Cardiac muscle cell (in vitro differentiated cells and primary cell): Measurements from ENCODE around the gene WSB1. TPM values are rescaled to one million over a fixed set of nuclear protein-coding genes. Genes with fewer than 3 reads are reported as not detected.
A peak's percentile ranks its signal among the peaks of the same experiment; 100 is the strongest.

Source experiments
- DNase-seq, 2 donors: peaks; one replicate each; pipeline versions ENCODE4 v3.0.0 to v3.0.0-alpha.2; 2010 to 2017; ENCODE audit warnings: low read depth in 1 of 2, low spot score in 1 of 2
- H3K27ac ChIP-seq: fragments of 200-600 bp; sonication (generic); 2 replicates; pipeline ENCODE4 v1.5.1; 2016
- H3K27me3 ChIP-seq: fragments of 200-600 bp; sonication (generic); 2 replicates; pipeline ENCODE4 v1.6.0; 2016; ENCODE audit warnings: control low read depth
- H3K36me3 ChIP-seq: fragments of 200-600 bp; sonication (generic); 2 replicates; pipeline ENCODE4 v1.5.1; 2016; ENCODE audit warnings: control low read depth
- H3K4me1 ChIP-seq: fragments of 200-600 bp; sonication (generic); 2 replicates; pipeline ENCODE4 v1.8.1; 2017; ENCODE audit warnings: low read depth, mild to moderate bottlenecking, mixed run types
- H3K4me3 ChIP-seq: fragments of 200-600 bp; sonication (generic); 2 replicates; pipeline ENCODE4 v1.5.1; 2016; ENCODE audit warnings: mild to moderate bottlenecking
- H3K9me3 ChIP-seq: fragments of 200-600 bp; sonication (generic); 2 replicates; pipeline ENCODE4 v1.5.1; 2017; ENCODE audit warnings: low read depth, mild to moderate bottlenecking, control low read depth
- CTCF ChIP-seq: IDR thresholded peaks from 2 replicates; pipeline ENCODE4 v1.5.1; 2012; ENCODE audit warnings: low read depth, mild to moderate bottlenecking, low read length
- polyA plus RNA-seq: library from polyadenylated mRNA; unstranded; fragments of >200 nt; fragmentation: Nextera tagmentation; extraction: Ambion mirVana; gene quantifications from 2 replicates; pipeline ENCODE4 v1.2.1, GENCODE V29; 2016
- total RNA-seq: library from RNA; depleted of rRNA; stranded (reverse); fragments of >200 nt; gene quantifications from 2 replicates; pipeline ENCODE4 v1.2.3, GENCODE V29; 2016

WSB1 gene
- total and polyA plus RNA-seq, 2 experiments from 2014 or later: 308 to 471 TPM

GRCh38 chr17:27296428-27296979, 2.6 kb downstream of the WSB1 start:
- Histone ChIP-seq H3K4me3 (peak overlapping the region; percentile 49), H3K27ac (no peak overlapping the region), H3K27me3 (no peaks in the 10 kb centered on the region), H3K36me3 (no peaks in the 10 kb centered on the region), H3K9me3 (no peaks in the 10 kb centered on the region), H3K4me1 (peaks cover 15% of the 10 kb centered on the region)
- no peak for TF ChIP-seq CTCF
- DNase-seq: peak in 1 of 2 donors; percentile 79

- no peak overlapping the region for H3K4me3 ChIP-seq
- H3K27me3 ChIP-seq: no peaks in the 10 kb centered on the region
- H3K36me3 ChIP-seq: peaks cover 14% of the 10 kb centered on the region
- H3K9me3 ChIP-seq: no peaks in the 10 kb centered on the region
- no peak for TF ChIP-seq CTCF
- no peak overlapping the region for H3K27ac ChIP-seq
- H3K4me1 ChIP-seq: peaks cover 9% of the 10 kb centered on the region
- no peak for DNase-seq
These were observed 5.6 kb downstream of the WSB1 start for GRCh38 chr17:27299384-27300049.

- TF ChIP-seq CTCF: no peak
- H3K36me3 ChIP-seq: peaks cover 52% of the 10 kb centered on the region
These were observed 9.8 kb downstream of the WSB1 start for GRCh38 chr17:27303734-27304133.

GRCh38 chr17:27306276-27306835, 12.4 kb downstream of the WSB1 start:
- Histone ChIP-seq H3K36me3 (peaks cover 75% of the 10 kb centered on the region), H3K4me3 (no peak overlapping the region), H3K4me1 (no peaks in the 10 kb centered on the region), H3K9me3 (no peaks in the 10 kb centered on the region), H3K27me3 (no peaks in the 10 kb centered on the region), H3K27ac (no peak overlapping the region)
- no peak for TF ChIP-seq CTCF
- no peak for DNase-seq

More at GRCh38 chr17:27303734-27304133, 9.8 kb downstream of the WSB1 start:
- H3K27ac ChIP-seq: no peak overlapping the region
- H3K27me3 ChIP-seq: no peaks in the 10 kb centered on the region
- H3K4me1 ChIP-seq: no peaks in the 10 kb centered on the region
- H3K9me3 ChIP-seq: no peaks in the 10 kb centered on the region
- DNase-seq: no peak
- H3K4me3 ChIP-seq: no peak overlapping the region

- no peak overlapping the region for H3K27ac ChIP-seq
These were observed 16.7 kb downstream of the WSB1 start for GRCh38 chr17:27310565-27311110.

More at GRCh38 chr17:27310565-27311110, 16.7 kb downstream of the WSB1 start:
- H3K4me1 ChIP-seq: peaks cover 9% of the 10 kb centered on the region
- no peaks in the 10 kb centered on the region for H3K9me3 ChIP-seq
- TF ChIP-seq CTCF: no peak
- DNase-seq: no peak
- H3K36me3 ChIP-seq: peaks cover 90% of the 10 kb centered on the region
- H3K27me3 ChIP-seq: no peaks in the 10 kb centered on the region
- H3K4me3 ChIP-seq: no peak overlapping the region
